ENCODE measurements around the gene CTXN1. TPM values are rescaled to one million over a fixed set of nuclear protein-coding genes. Genes with fewer than 3 reads are reported as not detected.

CTXN1 gene
- 3.4 and 4.4 TPM in 2 replicates for total RNA-seq

GRCh38 chr19:7926021-7926726 lies at the start of gene CTXN1:
TSS of gene CTXN1 (minus strand) at chr19:7926135. CDS start at chr19:7925538, 597 bp downstream.

GRCh38 chr19:7943444-7944176 lies 17.7 kb upstream of the CTXN1 start, which contains the start of gene TIMM44:
TSS of gene TIMM44 (minus strand) at chr19:7943666. CDS start at chr19:7943651, 15 bp downstream.

GRCh38 chr19:7919610-7920518 lies 6.1 kb downstream of the CTXN1 start, which contains the start of gene SNAPC2:
TSS of gene SNAPC2 (plus strand) at chr19:7920338. CDS start at chr19:7920367, 29 bp downstream.

GRCh38 chr19:7914598-7915045 lies 11.3 kb downstream of the CTXN1 start, which contains the start of gene TGFBR3L:
TSS of gene TGFBR3L (plus strand) at chr19:7914830.

GRCh38 chr19:7903244-7904073 lies 22.5 kb downstream of the CTXN1 start, which contains the start of gene MAP2K7:
TSS of gene MAP2K7 (plus strand) at chr19:7903877. CDS start at chr19:7903945, 68 bp downstream.

GRCh38 chr19:7888145-7888825 lies 37.6 kb downstream of the CTXN1 start, which contains the start of gene LRRC8E:
TSS of gene LRRC8E (plus strand) at chr19:7888510. CDS start at chr19:7895604, 7,094 bp downstream.

Other genes with a start within 250 kb of the CTXN1 start
- not detected in 2 replicates for gene MCEMP1, start 249.0 kb downstream of the CTXN1 start, total RNA-seq
- gene TRAPPC5, start 245.3 kb downstream of the CTXN1 start, total RNA-seq, result 75.8 and 93.9 TPM in 2 replicates
- gene FCER2, start 224.0 kb downstream of the CTXN1 start, total RNA-seq, result not detected in 2 replicates
- not detected in 2 replicates for gene CLEC4G, start 194.0 kb downstream of the CTXN1 start, total RNA-seq
- not detected in 2 replicates for gene CD209, start 178.6 kb downstream of the CTXN1 start, total RNA-seq
- gene CLEC4M, start 162.9 kb downstream of the CTXN1 start, total RNA-seq, result not detected in 2 replicates
- 11.4 and 11.8 TPM in 2 replicates for gene EVI5L, start 95.9 kb downstream of the CTXN1 start, total RNA-seq
- not detected in 2 replicates for gene PRR36, start 51.7 kb downstream of the CTXN1 start, total RNA-seq
- gene LRRC8E, start 37.6 kb downstream of the CTXN1 start, total RNA-seq, result 3.7 and 5.9 TPM in 2 replicates
- 8.6 and 10.8 TPM in 2 replicates for gene MAP2K7, start 22.3 kb downstream of the CTXN1 start, total RNA-seq
- 1.0 and 6.9 TPM in 2 replicates for gene TGFBR3L, start 11.3 kb downstream of the CTXN1 start, total RNA-seq
- gene SNAPC2, start 5.8 kb downstream of the CTXN1 start, total RNA-seq, result 32.8 and 34.6 TPM in 2 replicates
- gene TIMM44, start 17.5 kb upstream of the CTXN1 start, total RNA-seq, result 56.2 and 56.8 TPM in 2 replicates
- 42.0 and 57.5 TPM in 2 replicates for gene ELAVL1, start 79.5 kb upstream of the CTXN1 start, total RNA-seq
- gene CCL25, start 126.6 kb upstream of the CTXN1 start, total RNA-seq, result not detected in 2 replicates
- not detected in 2 replicates for gene FBN3, start 223.5 kb upstream of the CTXN1 start, total RNA-seq

All from bronchus fibroblast of lung (primary cell).